Hematopoietic multipotent progenitor cell (in vitro differentiated cells): ENCODE data around the gene FBXL4. TPM values are rescaled to one million over a fixed set of nuclear protein-coding genes. Genes with fewer than 3 reads are reported as not detected.

Experiments used
- DNase-seq, 3 donors: peaks; one replicate each; pipeline ENCODE4 v3.0.0-alpha.2; 2011 to 2015; ENCODE audit warnings: low read depth in 2 of 3, low spot score in 2 of 3
- total RNA-seq: library from RNA; depleted of rRNA; stranded (reverse); fragments of >200 nt; gene quantifications from one replicate; pipeline ENCODE4 v1.2.3, GENCODE V29; 2012

Gene FBXL4
- total RNA-seq, 1 donor = 14.0 TPM

- DNase-seq = peak in 1 of 3 donors; percentile 5
Measured at GRCh38 chr6:98828211-98828788, 119.4 kb downstream of the FBXL4 start.

GRCh38 chr6:98827295-98828159, 120.2 kb downstream of the FBXL4 start:
- peak in 1 of 3 donors; percentile 3 for DNase-seq

- peak in 2 of 3 donors; percentile 3 to 12 for DNase-seq
Measured at GRCh38 chr6:98825600-98826230, 122.0 kb downstream of the FBXL4 start.

GRCh38 chr6:98824902-98825599, 122.7 kb downstream of the FBXL4 start:
- peak in 2 of 3 donors; percentile 3 to 10 for DNase-seq

GRCh38 chr6:98824162-98824901, 123.4 kb downstream of the FBXL4 start:
- peak in 2 of 3 donors; percentile 3 to 11 for DNase-seq

- DNase-seq = peak in 1 of 3 donors; percentile 4
Measured at GRCh38 chr6:98823428-98824161, 124.2 kb downstream of the FBXL4 start.

GRCh38 chr6:98821756-98822405, 125.9 kb downstream of the FBXL4 start:
- no peak for DNase-seq

Other genes starting within 250 kb of the FBXL4 start
- gene POU3F2, start 113.4 kb downstream of the FBXL4 start, total RNA-seq = not detected